Mesenchymal stem cell (in vitro differentiated cells and primary cell): ENCODE data around the gene KDM5C.

Experiments used
- DNase-seq: peaks from one replicate; pipeline ENCODE4 v3.0.0-alpha.2; 2013
- H2AFZ ChIP-seq: one replicate; pipeline ENCODE4 v1.6.1; 2013; ENCODE audit warnings: low read depth, mild to moderate bottlenecking, control low read depth, inconsistent platforms, low read length, moderate library complexity
- H2AK5ac ChIP-seq: 2 replicates; pipeline ENCODE4 v1.6.1; 2013; ENCODE audit warnings: low read length, moderate library complexity, mild to moderate bottlenecking, inconsistent platforms; ENCODE audit not compliant: severe bottlenecking
- H2BK120ac ChIP-seq: one replicate; pipeline ENCODE4 v1.6.1; 2013; ENCODE audit warnings: low read depth, mild to moderate bottlenecking, inconsistent platforms, low read length, moderate library complexity
- H2BK12ac ChIP-seq, 2 experiments: one replicate each; pipeline ENCODE4 v1.6.1; 2013; ENCODE audit warnings: inconsistent platforms in 2 of 2, low read length in 2 of 2, mild to moderate bottlenecking in 2 of 2, moderate library complexity in 2 of 2, control low read depth in 1 of 2
- H2BK15ac ChIP-seq: one replicate; pipeline ENCODE4 v1.6.1; 2013; ENCODE audit warnings: mild to moderate bottlenecking, low read depth, inconsistent platforms; ENCODE audit not compliant: poor library complexity, severe bottlenecking
- H2BK5ac ChIP-seq: 2 replicates; pipeline ENCODE4 v1.6.1; 2013; ENCODE audit warnings: low read depth, mild to moderate bottlenecking, low read length, control low read depth, inconsistent platforms; ENCODE audit not compliant: poor library complexity, severe bottlenecking
- H3K14ac ChIP-seq, 2 experiments: one replicate each; pipeline ENCODE4 v1.6.1; 2013; ENCODE audit warnings: inconsistent platforms in 2 of 2, low read length in 2 of 2, control low read depth in 1 of 2, mild to moderate bottlenecking in 1 of 2, moderate library complexity in 1 of 2
- H3K18ac ChIP-seq, 2 experiments: one replicate each; pipeline ENCODE4 v1.6.1; 2013; ENCODE audit warnings: inconsistent platforms in 2 of 2, low read length in 2 of 2, control low read depth in 1 of 2, low read depth in 1 of 2, mild to moderate bottlenecking in 1 of 2
- H3K23ac ChIP-seq, 2 experiments: one replicate each; pipeline ENCODE4 v1.6.1; 2013; ENCODE audit warnings: inconsistent platforms in 2 of 2, low read length in 2 of 2, mild to moderate bottlenecking in 2 of 2, moderate library complexity in 2 of 2, control low read depth in 1 of 2
- H3K27ac ChIP-seq: 2 replicates; pipeline ENCODE4 v1.5.1; 2013; ENCODE audit warnings: mild to moderate bottlenecking, moderate library complexity, low read length, control low read depth, inconsistent platforms; ENCODE audit not compliant: poor library complexity, severe bottlenecking
- H3K27me3 ChIP-seq, 2 experiments: 2 replicates each; pipeline versions ENCODE4 v1.6.1 to v1.7.0; 2013; ENCODE audit warnings: low read length in 2 of 2, mild to moderate bottlenecking in 2 of 2, moderate library complexity in 2 of 2, control low read depth in 1 of 2, inconsistent platforms in 1 of 2; ENCODE audit not compliant: control insufficient read depth in 1 of 2, insufficient read depth in 1 of 2
- H3K36me3 ChIP-seq, 2 experiments: 2 replicates each; pipeline versions ENCODE4 v1.6.1 to v1.7.0; 2013; ENCODE audit warnings: low read length in 2 of 2, control low read depth in 1 of 2, inconsistent platforms in 1 of 2, low read depth in 1 of 2, mild to moderate bottlenecking in 1 of 2; ENCODE audit not compliant: insufficient read depth in 2 of 2, control insufficient read depth in 1 of 2
- H3K4ac ChIP-seq, 2 experiments: one replicate each; pipeline ENCODE4 v1.6.1; 2013; ENCODE audit warnings: inconsistent platforms in 2 of 2, low read length in 2 of 2, mild to moderate bottlenecking in 2 of 2, moderate library complexity in 2 of 2, control low read depth in 1 of 2, low read depth in 1 of 2
- H3K4me1 ChIP-seq: 2 replicates; pipeline ENCODE4 v1.6.1; 2013; ENCODE audit warnings: low read depth, low read length, control low read depth; ENCODE audit not compliant: control insufficient read depth, insufficient read depth
- H3K4me2 ChIP-seq: 2 replicates; pipeline ENCODE4 v1.6.1; 2013; ENCODE audit warnings: low read length, mild to moderate bottlenecking, inconsistent platforms; ENCODE audit not compliant: poor library complexity, severe bottlenecking
- H3K4me3 ChIP-seq, 2 experiments: 2 replicates each; pipeline versions ENCODE4 v1.5.1 to v1.7.0; 2013; ENCODE audit warnings: low read length in 2 of 2, mild to moderate bottlenecking in 2 of 2, control low read depth in 1 of 2, low read depth in 1 of 2; ENCODE audit not compliant: insufficient read depth in 1 of 2
- H3K79me1 ChIP-seq: replicated peaks from 2 replicates; pipeline ENCODE4 v1.6.1; 2013; ENCODE audit warnings: mild to moderate bottlenecking, control low read depth, low read length, inconsistent platforms; ENCODE audit not compliant: poor library complexity, severe bottlenecking
- H3K9ac ChIP-seq: 2 replicates; pipeline ENCODE4 v1.7.0; 2013; ENCODE audit warnings: mild to moderate bottlenecking, low read length, moderate library complexity
- H3K9me3 ChIP-seq: 2 replicates; pipeline ENCODE4 v1.7.0; 2013; ENCODE audit warnings: mild to moderate bottlenecking, low read length; ENCODE audit not compliant: control insufficient read depth
- H4K8ac ChIP-seq: one replicate; pipeline ENCODE4 v1.6.1; 2013; ENCODE audit warnings: inconsistent platforms, mild to moderate bottlenecking, low read length, moderate library complexity
- H4K91ac ChIP-seq: one replicate; pipeline ENCODE4 v1.6.1; 2013; ENCODE audit warnings: mild to moderate bottlenecking, low read length, inconsistent platforms
- WGBS: methylation state at CpG from one replicate; pipeline ENCODE4 v1.1.7; 2013; ENCODE audit warnings: mixed read lengths; 5-methylcytosine and 5-hydroxymethylcytosine counted together

KDM5C gene

GRCh38 chrX:53193093-53193492 is 31.9 kb downstream of the KDM5C start:
- Histone ChIP-seq H3K9me3 (no peaks in the 10 kb centered on the region), H3K4me3 (no peak overlapping the region), H3K9ac (no peak overlapping the region), H3K27ac (no peak overlapping the region), H3K79me1 (peaks cover 7% of the 10 kb centered on the region), H3K4me2 (no peak overlapping the region), H3K4ac (no peak overlapping the region), H2AFZ (no peak overlapping the region), H3K18ac (no peak overlapping the region), H3K23ac (no peak overlapping the region), H4K8ac (no peak overlapping the region), H3K27me3 (no peaks in the 10 kb centered on the region), H2BK15ac (no peak overlapping the region), H3K14ac (no peak overlapping the region), H2BK12ac (no peak overlapping the region), H4K91ac (no peak overlapping the region), H3K36me3 (peaks cover 61 to 88% of the 10 kb centered on the region in 2 experiments), H2AK5ac (no peak overlapping the region), H3K4me1 (no peaks in the 10 kb centered on the region), H2BK5ac (no peak overlapping the region), H2BK120ac (no peak overlapping the region)
- WGBS = 93% methylated on average over 15 of the region's 16 CpGs
- DNase-seq = no peak

DNA sequence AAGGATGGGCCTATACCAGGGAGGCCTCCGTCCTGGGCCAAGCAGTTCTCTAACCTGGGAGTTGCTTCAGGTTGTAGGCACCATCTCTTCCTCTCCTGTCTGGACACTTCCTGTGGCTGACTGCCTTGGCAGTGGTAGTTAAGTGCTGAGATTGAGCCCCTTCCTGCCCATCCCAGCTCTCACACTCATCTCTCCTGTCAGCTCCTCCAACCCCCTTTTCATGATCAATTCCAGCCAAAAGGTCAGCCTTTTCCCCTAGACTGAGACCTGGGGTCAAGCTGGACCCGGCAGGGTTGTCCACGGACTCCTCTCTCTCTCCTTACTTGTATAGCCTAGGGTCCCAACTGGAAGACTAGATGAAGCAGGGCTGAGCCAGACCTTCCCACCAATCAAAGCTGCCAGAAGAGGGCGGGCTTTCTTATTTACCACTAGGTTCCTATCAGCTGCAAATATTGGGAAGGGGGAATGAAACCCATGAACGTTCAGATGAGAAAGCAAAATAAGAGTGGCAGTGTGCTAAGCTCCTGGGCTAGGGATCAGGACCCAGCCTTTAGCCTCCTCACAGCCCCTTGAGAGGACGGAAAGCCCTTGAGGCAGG is 34.5 kb downstream of the KDM5C start:
- Histone ChIP-seq H3K14ac (no peak overlapping the region), H4K8ac (no peak overlapping the region), H3K23ac (no peak overlapping the region), H2AK5ac (no peak overlapping the region), H3K27me3 (no peaks in the 10 kb centered on the region), H3K18ac (no peak overlapping the region), H3K9me3 (no peaks in the 10 kb centered on the region), H2BK12ac (no peak overlapping the region), H3K4me3 (no peak overlapping the region), H3K36me3 (peaks cover 37 to 62% of the 10 kb centered on the region in 2 experiments), H2BK120ac (no peak overlapping the region), H2BK15ac (no peak overlapping the region), H3K4me1 (no peaks in the 10 kb centered on the region), H3K9ac (no peak overlapping the region), H4K91ac (no peak overlapping the region), H3K4ac (no peak overlapping the region), H2AFZ (no peak overlapping the region), H3K27ac (no peak overlapping the region), H3K79me1 (no peaks in the 10 kb centered on the region), H3K4me2 (no peak overlapping the region), H2BK5ac (no peak overlapping the region)
- WGBS = 83% methylated on average over 3 of the region's 6 CpGs
- DNase-seq = peak; percentile 2

DNA sequence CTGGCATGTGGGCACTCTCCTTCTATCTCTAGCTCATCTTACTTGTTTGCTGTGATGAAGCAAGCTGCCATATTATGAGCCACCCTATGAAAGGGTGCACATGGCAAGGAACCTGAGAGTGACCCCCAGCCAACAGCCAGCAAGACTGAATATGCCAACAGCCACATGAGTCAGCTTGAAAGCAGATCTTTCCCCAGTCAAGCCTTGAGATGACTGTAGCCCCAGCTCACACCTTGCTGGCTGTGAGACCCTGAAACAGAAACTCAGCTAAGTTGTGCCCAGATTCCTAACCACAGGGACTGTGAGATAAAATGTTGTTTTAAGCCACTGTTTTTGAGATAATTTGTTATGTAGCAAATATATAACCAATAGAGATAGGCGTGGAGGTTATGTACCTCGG is 36.2 kb downstream of the KDM5C start:
- H2BK120ac ChIP-seq = no peak overlapping the region
- H3K4ac ChIP-seq = no peak overlapping the region
- H3K27ac ChIP-seq = peak overlapping the region; percentile 26
- no peak overlapping the region for H3K4me3 ChIP-seq
- H2BK15ac ChIP-seq = no peak overlapping the region
- no peak overlapping the region for H4K8ac ChIP-seq
- no peak overlapping the region for H2AK5ac ChIP-seq
- H3K4me2 ChIP-seq = no peak overlapping the region
- peaks cover 20 to 45% of the 10 kb centered on the region in 2 experiments for H3K36me3 ChIP-seq
- no peaks in the 10 kb centered on the region for H3K79me1 ChIP-seq
- no peak overlapping the region for H2AFZ ChIP-seq
- no peak overlapping the region for H4K91ac ChIP-seq
- H3K9ac ChIP-seq = no peak overlapping the region
- no peaks in the 10 kb centered on the region for H3K4me1 ChIP-seq
- DNase-seq = no peak
- no peak overlapping the region for H2BK12ac ChIP-seq
- H3K27me3 ChIP-seq = no peaks in the 10 kb centered on the region
- H3K23ac ChIP-seq = no peak overlapping the region
- H3K9me3 ChIP-seq = no peaks in the 10 kb centered on the region
- no peak overlapping the region for H3K14ac ChIP-seq
- no peak overlapping the region for H3K18ac ChIP-seq
- H2BK5ac ChIP-seq = no peak overlapping the region
- WGBS = no CpG with 5 or more reads among the region's 2 CpGs

DNA sequence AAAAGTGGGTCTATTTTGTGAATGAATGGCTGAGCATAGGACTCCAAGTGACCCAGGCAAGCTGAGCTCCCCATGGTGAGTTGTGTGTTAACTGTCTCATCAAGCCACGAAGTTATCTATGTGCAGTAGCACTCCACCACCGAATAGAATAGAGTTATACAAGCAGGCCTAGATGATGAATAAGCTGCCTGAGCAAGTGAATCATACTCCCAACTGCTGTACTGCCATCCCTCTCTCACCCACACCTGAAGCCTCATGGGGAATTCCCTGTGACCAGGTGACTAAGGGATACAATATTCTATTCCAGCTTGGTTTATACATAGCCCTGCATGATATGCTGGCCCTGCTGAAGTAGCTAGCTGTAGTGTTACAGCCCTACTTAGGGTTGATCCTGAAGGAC is 38.7 kb downstream of the KDM5C start:
- no peak overlapping the region for H3K23ac ChIP-seq
- H3K9me3 ChIP-seq = no peaks in the 10 kb centered on the region
- DNase-seq = no peak
- H3K4me2 ChIP-seq = no peak overlapping the region
- H3K4ac ChIP-seq = no peak overlapping the region
- WGBS = 62% methylated on average over 2 of the region's 2 CpGs
- no peak overlapping the region for H2AK5ac ChIP-seq
- no peaks in the 10 kb centered on the region for H3K79me1 ChIP-seq
- no peak overlapping the region for H2BK120ac ChIP-seq
- no peak overlapping the region for H3K4me3 ChIP-seq
- H3K27ac ChIP-seq = peak overlapping the region; percentile 26
- no peak overlapping the region for H4K8ac ChIP-seq
- peaks cover 4 to 28% of the 10 kb centered on the region in 2 experiments for H3K36me3 ChIP-seq
- no peak overlapping the region for H3K18ac ChIP-seq
- no peak overlapping the region for H2BK12ac ChIP-seq
- no peak overlapping the region for H4K91ac ChIP-seq
- H3K9ac ChIP-seq = no peak overlapping the region
- no peaks in the 10 kb centered on the region for H3K4me1 ChIP-seq
- no peak overlapping the region for H3K14ac ChIP-seq
- H3K27me3 ChIP-seq = no peaks in the 10 kb centered on the region
- no peak overlapping the region for H2BK5ac ChIP-seq
- H2AFZ ChIP-seq = no peak overlapping the region
- H2BK15ac ChIP-seq = no peak overlapping the region
